WTC11 (cell line): ENCODE measurements around the gene TPRKB. TPM values are rescaled to one million over a fixed set of nuclear protein-coding genes. Genes with fewer than 3 reads are reported as not detected.
A peak's percentile ranks its signal among the peaks of the same experiment; 100 is the strongest.

Experiments
- ATAC-seq: fragments of 200-7000 bp; cut with Tn5 transposase; 2 replicates; pipeline ENCODE4 v1.10.0; 2021; ENCODE audit warnings: mild to moderate bottlenecking, moderate library complexity
- CTCF ChIA-PET: fragments of 300-600 bp; sonication (Branson Sonifier 250); formaldehyde crosslinking; loops from one replicate; lab custom pipeline; 2021; ENCODE audit warnings: antibody characterized with exemption; lab: Charles Lee
- POLR2A ChIA-PET: fragments of 350-600 bp; sonication (Branson Sonifier 250); formaldehyde crosslinking; loops from one replicate; lab custom pipeline; 2021; ENCODE audit warnings: antibody characterized with exemption; lab: Charles Lee
- DNase-seq: peaks from one replicate; pipeline ENCODE4 v3.0.0; 2021; ENCODE audit warnings: low spot score
- H3K27ac Mint-ChIP-seq: 2 replicates; pipeline ENCODE4 v1.8.0; 2021; ENCODE audit warnings: mixed read lengths
- H3K27me3 Mint-ChIP-seq: 2 replicates; pipeline ENCODE4 v1.8.0; 2021; ENCODE audit warnings: low read depth, mild to moderate bottlenecking, moderate library complexity, mixed read lengths
- H3K36me3 Mint-ChIP-seq: 2 replicates; pipeline ENCODE4 v1.8.0; 2021; ENCODE audit warnings: mixed read lengths
- H3K4me1 Mint-ChIP-seq: 2 replicates; pipeline ENCODE4 v1.8.0; 2022; ENCODE audit warnings: mixed read lengths
- H3K4me3 Mint-ChIP-seq: 2 replicates; pipeline ENCODE4 v1.8.0; 2021; ENCODE audit warnings: mild to moderate bottlenecking, moderate library complexity, mixed read lengths
- H3K9me3 Mint-ChIP-seq: 2 replicates; pipeline ENCODE4 v1.8.0; 2021; ENCODE audit warnings: mixed read lengths
- ATF2 ChIP-seq: sonication (generic); formaldehyde crosslinking; IDR thresholded peaks from 2 replicates; pipeline ENCODE4 v1.8.1; 2022; ENCODE audit warnings: low read depth, missing genetic modification reagents, borderline replicate concordance
- GABPB1 ChIP-seq: sonication (generic); formaldehyde crosslinking; IDR thresholded peaks from 2 replicates; pipeline ENCODE4 v1.8.1; 2023; ENCODE audit warnings: mild to moderate bottlenecking, missing genetic modification reagents
- HMGA2 ChIP-seq: fragments of 250-450 bp; sonication (Bioruptor Pico); IDR thresholded peaks from 2 replicates; pipeline ENCODE4 v1.4.0; 2021; ENCODE audit warnings: mild to moderate bottlenecking, moderate library complexity
- KAT7 ChIP-seq: sonication (generic); formaldehyde crosslinking; IDR thresholded peaks from 2 replicates; pipeline ENCODE4 v1.8.1; 2023; ENCODE audit warnings: missing genetic modification reagents, mild to moderate bottlenecking, borderline replicate concordance
- MYBL2 ChIP-seq: sonication (generic); formaldehyde crosslinking; IDR thresholded peaks from 2 replicates; pipeline ENCODE4 v1.8.1; 2023; ENCODE audit warnings: mild to moderate bottlenecking, moderate library complexity, missing genetic modification reagents
- NR1H2 ChIP-seq: sonication (generic); formaldehyde crosslinking; IDR thresholded peaks from 2 replicates; pipeline ENCODE4 v1.9.0; 2021; ENCODE audit warnings: mild to moderate bottlenecking, moderate library complexity, missing genetic modification reagents
- SMAD3 ChIP-seq: sonication (generic); formaldehyde crosslinking; IDR thresholded peaks from 2 replicates; pipeline ENCODE4 v1.8.0; 2022; ENCODE audit warnings: missing genetic modification reagents, mild to moderate bottlenecking, borderline replicate concordance
- SMAD4 ChIP-seq: sonication (generic); formaldehyde crosslinking; IDR thresholded peaks from 2 replicates; pipeline ENCODE4 v1.8.0; 2022; ENCODE audit warnings: mild to moderate bottlenecking, missing genetic modification reagents
- SOX15 ChIP-seq: fragments of 250-450 bp; sonication (Bioruptor Pico); IDR thresholded peaks from 2 replicates; pipeline ENCODE4 v1.9.0; 2021; ENCODE audit warnings: mild to moderate bottlenecking
- TEAD4 ChIP-seq: sonication (generic); formaldehyde crosslinking; IDR thresholded peaks from 2 replicates; pipeline ENCODE4 v1.8.0; 2022; ENCODE audit warnings: mild to moderate bottlenecking, missing genetic modification reagents
- ZBTB21 ChIP-seq: sonication (generic); formaldehyde crosslinking; IDR thresholded peaks from 2 replicates; pipeline ENCODE4 v1.8.1; 2023; ENCODE audit warnings: mild to moderate bottlenecking, missing genetic modification reagents, borderline replicate concordance
- ZNF232 ChIP-seq: sonication (generic); formaldehyde crosslinking; IDR thresholded peaks from 2 replicates; pipeline ENCODE4 v1.8.0; 2022; ENCODE audit warnings: mild to moderate bottlenecking, missing genetic modification reagents
- ZNF416 ChIP-seq: fragments of 250-450 bp; sonication (Bioruptor Pico); IDR thresholded peaks from 2 replicates; pipeline ENCODE4 v1.9.0; 2021; ENCODE audit warnings: mild to moderate bottlenecking, inconsistent platforms
- ZNF671 ChIP-seq: fragments of 250-450 bp; sonication (Bioruptor Pico); IDR thresholded peaks from 2 replicates; pipeline ENCODE4 v1.8.0; 2021; ENCODE audit warnings: mild to moderate bottlenecking
- total RNA-seq: library from RNA; stranded (reverse); gene quantifications from 3 replicates; pipeline ENCODE4 v1.2.3, GENCODE V29; 2021
- TF ChIP-seq, protein P1 (sequence below): sonication (generic); formaldehyde crosslinking; IDR thresholded peaks from 2 replicates; pipeline ENCODE4 v1.8.1; 2023; ENCODE audit warnings: mild to moderate bottlenecking, moderate library complexity, missing genetic modification reagents
- TF ChIP-seq, protein P2 (sequence below): sonication (generic); formaldehyde crosslinking; IDR thresholded peaks from 2 replicates; pipeline ENCODE4 v1.8.1; 2022; ENCODE audit warnings: mild to moderate bottlenecking, missing genetic modification reagents, moderate library complexity, borderline replicate concordance
- TF ChIP-seq, protein P3 (sequence below): fragments of 250-450 bp; sonication (Bioruptor Pico); IDR thresholded peaks from 2 replicates; pipeline ENCODE4 v1.9.0; 2021; ENCODE audit warnings: mild to moderate bottlenecking
- TF ChIP-seq, protein P4 (sequence below): sonication (generic); formaldehyde crosslinking; IDR thresholded peaks from 2 replicates; pipeline ENCODE4 v1.8.1; 2023; ENCODE audit warnings: mild to moderate bottlenecking, missing genetic modification reagents, moderate library complexity

TPRKB gene
- total RNA-seq, 1 experiment from 2014 or later: 30.6 TPM

- Mint-ChIP-seq H3K4me1 (no peaks in the 10 kb centered on the region), H3K27me3 (no peaks in the 10 kb centered on the region), H3K36me3 (peaks cover 47% of the 10 kb centered on the region), H3K4me3 (no peak overlapping the region), H3K9me3 (no peaks in the 10 kb centered on the region), H3K27ac (no peak overlapping the region)
- DNase-seq: no peak
- POLR2A ChIA-PET: no interaction called here
- CTCF ChIA-PET: no interaction called here
- no peak for TF ChIP-seq ATF2 (CRISPR knock-in tag)
- TF ChIP-seq MYBL2 (CRISPR knock-in tag): no peak
- TF ChIP-seq, protein P1, sequence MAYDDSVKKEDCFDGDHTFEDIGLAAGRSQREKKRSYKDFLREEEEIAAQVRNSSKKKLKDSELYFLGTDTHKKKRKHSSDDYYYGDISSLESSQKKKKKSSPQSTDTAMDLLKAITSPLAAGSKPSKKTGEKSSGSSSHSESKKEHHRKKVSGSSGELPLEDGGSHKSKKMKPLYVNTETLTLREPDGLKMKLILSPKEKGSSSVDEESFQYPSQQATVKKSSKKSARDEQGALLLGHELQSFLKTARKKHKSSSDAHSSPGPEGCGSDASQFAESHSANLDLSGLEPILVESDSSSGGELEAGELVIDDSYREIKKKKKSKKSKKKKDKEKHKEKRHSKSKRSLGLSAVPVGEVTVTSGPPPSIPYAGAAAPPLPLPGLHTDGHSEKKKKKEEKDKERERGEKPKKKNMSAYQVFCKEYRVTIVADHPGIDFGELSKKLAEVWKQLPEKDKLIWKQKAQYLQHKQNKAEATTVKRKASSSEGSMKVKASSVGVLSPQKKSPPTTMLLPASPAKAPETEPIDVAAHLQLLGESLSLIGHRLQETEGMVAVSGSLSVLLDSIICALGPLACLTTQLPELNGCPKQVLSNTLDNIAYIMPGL (CRISPR knock-in tag): no peak
- TF ChIP-seq ZBTB21 (CRISPR knock-in tag): no peak
- TF ChIP-seq ZNF232 (CRISPR knock-in tag): no peak
- TF ChIP-seq NR1H2 (CRISPR knock-in tag): no peak
- TF ChIP-seq, protein P2, sequence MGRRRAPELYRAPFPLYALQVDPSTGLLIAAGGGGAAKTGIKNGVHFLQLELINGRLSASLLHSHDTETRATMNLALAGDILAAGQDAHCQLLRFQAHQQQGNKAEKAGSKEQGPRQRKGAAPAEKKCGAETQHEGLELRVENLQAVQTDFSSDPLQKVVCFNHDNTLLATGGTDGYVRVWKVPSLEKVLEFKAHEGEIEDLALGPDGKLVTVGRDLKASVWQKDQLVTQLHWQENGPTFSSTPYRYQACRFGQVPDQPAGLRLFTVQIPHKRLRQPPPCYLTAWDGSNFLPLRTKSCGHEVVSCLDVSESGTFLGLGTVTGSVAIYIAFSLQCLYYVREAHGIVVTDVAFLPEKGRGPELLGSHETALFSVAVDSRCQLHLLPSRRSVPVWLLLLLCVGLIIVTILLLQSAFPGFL (CRISPR knock-in tag): no peak
- ATAC-seq: no peak
Observed at GRCh38 chr2:73764945-73765344, 27.8 kb upstream of the TPRKB start.

- Mint-ChIP-seq H3K27ac (no peak overlapping the region), H3K9me3 (no peaks in the 10 kb centered on the region), H3K4me1 (no peaks in the 10 kb centered on the region), H3K36me3 (peaks cover 43% of the 10 kb centered on the region), H3K27me3 (no peaks in the 10 kb centered on the region), H3K4me3 (no peak overlapping the region)
- DNase-seq (no peak), ATAC-seq (no peak)
- ChIA-PET POLR2A (no interaction called here), CTCF (no interaction called here)
- TF ChIP-seq HMGA2 (CRISPR knock-in tag) (peak; percentile 61; the same call in 1 of the 2 replicates), TEAD4 (CRISPR knock-in tag) (no peak)
Observed at GRCh38 chr2:73762571-73762970, 25.4 kb upstream of the TPRKB start.

- POLR2A ChIA-PET: no interaction called here
- TF ChIP-seq SMAD4 (CRISPR knock-in tag): no peak
- TF ChIP-seq, protein P3, sequence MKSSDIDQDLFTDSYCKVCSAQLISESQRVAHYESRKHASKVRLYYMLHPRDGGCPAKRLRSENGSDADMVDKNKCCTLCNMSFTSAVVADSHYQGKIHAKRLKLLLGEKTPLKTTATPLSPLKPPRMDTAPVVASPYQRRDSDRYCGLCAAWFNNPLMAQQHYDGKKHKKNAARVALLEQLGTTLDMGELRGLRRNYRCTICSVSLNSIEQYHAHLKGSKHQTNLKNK (CRISPR knock-in tag): no peak
- TF ChIP-seq ZNF671: no peak
- no peak for TF ChIP-seq KAT7 (CRISPR knock-in tag)
- no peak for TF ChIP-seq MYBL2 (CRISPR knock-in tag)
- no peak for TF ChIP-seq NR1H2 (CRISPR knock-in tag)
- TF ChIP-seq, protein P4, sequence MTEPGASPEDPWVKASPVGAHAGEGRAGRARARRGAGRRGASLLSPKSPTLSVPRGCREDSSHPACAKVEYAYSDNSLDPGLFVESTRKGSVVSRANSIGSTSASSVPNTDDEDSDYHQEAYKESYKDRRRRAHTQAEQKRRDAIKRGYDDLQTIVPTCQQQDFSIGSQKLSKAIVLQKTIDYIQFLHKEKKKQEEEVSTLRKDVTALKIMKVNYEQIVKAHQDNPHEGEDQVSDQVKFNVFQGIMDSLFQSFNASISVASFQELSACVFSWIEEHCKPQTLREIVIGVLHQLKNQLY: no peak
- no peak for TF ChIP-seq GABPB1
- TF ChIP-seq ZNF416 (CRISPR knock-in tag): no peak
- no peak for TF ChIP-seq SMAD3 (CRISPR knock-in tag)
- TF ChIP-seq SOX15 (CRISPR knock-in tag): no peak
- TF ChIP-seq, all 79 proteins: peak for 0
- H3K36me3 Mint-ChIP-seq: peaks cover 46% of the 10 kb centered on the region
- CTCF ChIA-PET: no interaction called here
- H3K4me3 Mint-ChIP-seq: no peak overlapping the region
- no peak overlapping the region for H3K27ac Mint-ChIP-seq
- ATAC-seq: no peak
- H3K27me3 Mint-ChIP-seq: no peaks in the 10 kb centered on the region
- H3K4me1 Mint-ChIP-seq: no peaks in the 10 kb centered on the region
- DNase-seq: no peak
- peaks cover 12% of the 10 kb centered on the region for H3K9me3 Mint-ChIP-seq
Observed at GRCh38 chr2:73759904-73760303, 22.8 kb upstream of the TPRKB start.
